IMR-90 (cell line): ENCODE results near the gene TOMM6. TPM values are rescaled to one million over a fixed set of nuclear protein-coding genes. Genes with fewer than 3 reads are reported as not detected.

Source experiments
- ATAC-seq: fragments of 200-7000 bp; cut with Tn5 transposase; 2 replicates; pipeline ENCODE4 v1.9.1; 2020; ENCODE audit warnings: low read depth, mild to moderate bottlenecking, moderate library complexity
- BruUV-seq: library from RNA; stranded (reverse); fragments of 400-500 nt; replicated peaks from 2 replicates; lab custom pipeline; 2021; lab: Mats Ljungman, UMichigan
- CTCF ChIA-PET: fragments of 300-600 bp; formaldehyde crosslinking; extraction: SDS; loops from one replicate; lab custom pipeline; 2021; ENCODE audit warnings: antibody characterized with exemption; lab: Yijun Ruan, JAX
- POLR2A ChIA-PET: fragments of 300-600 bp; sonication (Branson Sonifier 250); formaldehyde crosslinking; loops from one replicate; lab custom pipeline; 2022; ENCODE audit warnings: antibody characterized with exemption; ENCODE audit not compliant: unreplicated experiment; lab: Charles Lee
- DNase-seq: peaks from one replicate; pipeline ENCODE4 v3.0.0; 2013
- H2AFZ ChIP-seq: replicated peaks from 2 replicates; pipeline ENCODE3; 2013; ENCODE audit warnings: low read length, mild to moderate bottlenecking; ENCODE audit not compliant: poor library complexity
- H2AK5ac ChIP-seq: 2 replicates; pipeline ENCODE4 v1.6.1; 2013; ENCODE audit warnings: low read depth, low read length, inconsistent platforms
- H2AK9ac ChIP-seq: replicated peaks from 2 replicates; pipeline ENCODE3; 2013; ENCODE audit warnings: mild to moderate bottlenecking, low read depth, low read length, moderate library complexity; ENCODE audit not compliant: poor library complexity
- H2BK120ac ChIP-seq: 2 replicates; pipeline ENCODE4 v1.6.1; 2013; ENCODE audit warnings: low read depth, low read length, inconsistent platforms
- H2BK15ac ChIP-seq: 3 replicates; pipeline ENCODE4 v1.6.1; 2013; ENCODE audit warnings: low read depth, low read length, inconsistent platforms
- H2BK20ac ChIP-seq: 2 replicates; pipeline ENCODE4 v1.6.1; 2013; ENCODE audit warnings: low read depth, mild to moderate bottlenecking, inconsistent platforms, low read length, moderate library complexity
- H2BK5ac ChIP-seq: 2 replicates; pipeline ENCODE4 v1.6.1; 2013; ENCODE audit warnings: mild to moderate bottlenecking, low read depth, low read length, inconsistent platforms; ENCODE audit not compliant: poor library complexity, severe bottlenecking
- H3K14ac ChIP-seq: replicated peaks from 2 replicates; pipeline ENCODE4 v1.6.1; 2013; ENCODE audit warnings: low read depth, low read length, inconsistent platforms
- H3K18ac ChIP-seq: 2 replicates; pipeline ENCODE4 v1.6.1; 2013; ENCODE audit warnings: low read depth, low read length, control low read depth
- H3K23ac ChIP-seq: 2 replicates; pipeline ENCODE4 v1.6.1; 2013; ENCODE audit warnings: low read depth, low read length, inconsistent platforms
- H3K27ac ChIP-seq: 2 replicates; pipeline ENCODE4 v1.5.1; 2013; ENCODE audit warnings: mild to moderate bottlenecking, control low read depth, low read length; ENCODE audit not compliant: insufficient read depth
- H3K27me3 ChIP-seq: 2 replicates; pipeline ENCODE4 v1.6.1; 2013; ENCODE audit warnings: low read length; ENCODE audit not compliant: control insufficient read depth, insufficient read depth
- H3K36me3 ChIP-seq: 2 replicates; pipeline ENCODE4 v1.6.1; 2013; ENCODE audit warnings: low read length, mixed read lengths; ENCODE audit not compliant: control insufficient read depth, insufficient read depth
- H3K4ac ChIP-seq: 2 replicates; pipeline ENCODE4 v1.6.1; 2013; ENCODE audit warnings: low read depth, low read length, inconsistent platforms
- H3K4me1 ChIP-seq: 2 replicates; pipeline ENCODE4 v1.6.1; 2013; ENCODE audit warnings: low read length, mixed read lengths; ENCODE audit not compliant: control insufficient read depth, insufficient read depth
- H3K4me2 ChIP-seq: 2 replicates; pipeline ENCODE4 v1.6.1; 2013; ENCODE audit warnings: low read depth, mild to moderate bottlenecking, control low read depth, low read length, moderate library complexity
- H3K4me3 ChIP-seq: 2 replicates; pipeline ENCODE4 v1.5.1; 2013; ENCODE audit warnings: low read depth, mild to moderate bottlenecking, control low read depth, low read length, moderate library complexity; ENCODE audit not compliant: insufficient read depth
- H3K56ac ChIP-seq: 2 replicates; pipeline ENCODE4 v1.6.1; 2013; ENCODE audit warnings: low read length, inconsistent platforms; ENCODE audit not compliant: insufficient read depth; ENCODE audit errors: extremely low read depth
- H3K79me1 ChIP-seq, 2 experiments: 2 replicates each; pipeline ENCODE4 v1.6.1; 2013; ENCODE audit warnings: low read length in 2 of 2, inconsistent platforms in 1 of 2, low read depth in 1 of 2
- H3K9ac ChIP-seq: 2 replicates; pipeline ENCODE4 v1.6.1; 2013; ENCODE audit warnings: low read depth, low read length, control low read depth
- H3K9me1 ChIP-seq: 2 replicates; pipeline ENCODE4 v1.6.1; 2013; ENCODE audit warnings: low read length, inconsistent platforms; ENCODE audit not compliant: insufficient read depth
- H3K9me3 ChIP-seq: 2 replicates; pipeline ENCODE4 v1.6.1; 2013; ENCODE audit warnings: low read length; ENCODE audit not compliant: control insufficient read depth, insufficient read depth
- H4K20me1 ChIP-seq: 2 replicates; pipeline ENCODE4 v1.6.1; 2013; ENCODE audit warnings: low read length, inconsistent platforms; ENCODE audit not compliant: insufficient read depth
- H4K5ac ChIP-seq: 2 replicates; pipeline ENCODE4 v1.6.1; 2013; ENCODE audit warnings: mild to moderate bottlenecking, low read depth, low read length, control low read depth
- H4K8ac ChIP-seq, 2 experiments: 2 replicates each; pipeline ENCODE4 v1.6.1; 2013; ENCODE audit warnings: low read depth in 2 of 2, low read length in 2 of 2, control low read depth in 1 of 2, inconsistent platforms in 1 of 2
- H4K91ac ChIP-seq: 2 replicates; pipeline ENCODE4 v1.6.1; 2013; ENCODE audit warnings: low read depth, low read length, inconsistent platforms; ENCODE audit not compliant: insufficient read depth
- CEBPB ChIP-seq: IDR thresholded peaks from 2 replicates; pipeline ENCODE4 v1.6.1; 2012; ENCODE audit warnings: low read depth, low read length, improper control_type of control experiment
- FOS ChIP-seq: fragments of 150-350 bp; IDR thresholded peaks from 2 replicates; pipeline ENCODE4 v1.6.1; 2016; ENCODE audit warnings: low read depth, low read length
- MAFK ChIP-seq: IDR thresholded peaks from 2 replicates; pipeline ENCODE4 v1.6.1; 2012; ENCODE audit warnings: low read depth, low read length, improper control_type of control experiment
- MAZ ChIP-seq: IDR thresholded peaks from 2 replicates; pipeline ENCODE4 v1.6.1; 2012; ENCODE audit warnings: low read depth, mild to moderate bottlenecking, low read length, improper control_type of control experiment, moderate library complexity, borderline replicate concordance
- RCOR1 ChIP-seq: IDR thresholded peaks from 2 replicates; pipeline ENCODE4 v1.6.1; 2012; ENCODE audit warnings: mild to moderate bottlenecking, low read length, improper control_type of control experiment; ENCODE audit not compliant: insufficient replicate concordance
- RFX5 ChIP-seq: IDR thresholded peaks from 2 replicates; pipeline ENCODE4 v1.8.0; 2012; ENCODE audit warnings: low read depth, mild to moderate bottlenecking, low read length, moderate library complexity
- WGBS, 2 experiments: methylation state at CpG; one replicate each; pipeline versions ENCODE4 v1.1.5 to v1.1.7; 2013; ENCODE audit warnings: missing lambda C conversion rate in 2 of 2; ENCODE audit not compliant: insufficient read length in 1 of 2; ENCODE audit errors: extremely low coverage in 2 of 2; 5-methylcytosine and 5-hydroxymethylcytosine counted together
- dilution Hi-C: fragments of 300-500 bp; cut with HindIII; formaldehyde crosslinking; loops from one replicate; pipeline ENCODE4 v1.14.3; 2018; ENCODE audit warnings: low sequenced_read_pairs; ENCODE audit not compliant: unreplicated experiment
- in situ Hi-C: fragments of 300-500 bp; cut with MboI; formaldehyde crosslinking; loops from 3 replicates; pipeline ENCODE4 v1.14.3; 2019; ENCODE audit warnings: low sequenced_read_pairs, inconsistent platforms, mixed read lengths
- intact Hi-C: fragments of 100-400 bp; cut with micrococcal nuclease; formaldehyde crosslinking; loops from 2 replicates; pipeline ENCODE4 v1.10.0; 2022
- polyA plus RNA-seq, 3 experiments: library from polyadenylated mRNA; depleted of rRNA; stranded (reverse); fragments of >200 nt; gene quantifications; 2 replicates each; pipeline ENCODE4 v1.2.3, GENCODE V29; 2012; ENCODE audit warnings: low replicate concordance in 1 of 3
- total RNA-seq: library from RNA; depleted of rRNA; stranded (reverse); fragments of >200 nt; gene quantifications from 2 replicates; pipeline ENCODE4 v1.2.3, GENCODE V29; 2012
- TF ChIP-seq, protein P1 (sequence below): conservative IDR thresholded peaks from 2 replicates; pipeline ENCODE4 v1.5.1; 2012; ENCODE audit warnings: mild to moderate bottlenecking, low read depth, low read length, improper control_type of control experiment

TOMM6 gene
- total and polyA plus RNA-seq, 2 of the 4 experiments (the other 2 are of a cell fraction) = 128 to 227 TPM

GRCh38 chr6:41743406-41744235 lies 43.9 kb upstream of the TOMM6 start:
- dilution Hi-C loops = no loop called here
- H3K4me3 ChIP-seq = no peak overlapping the region
- BruUV-seq = no TSS peak
- peak; percentile 55; the same call in 1 of the 2 replicates for ATAC-seq
- no peaks in the 10 kb centered on the region for H3K79me1 ChIP-seq
- ChIA-PET CTCF (no interaction called here), POLR2A (no interaction called here)
- WGBS, 2 experiments = 90% methylated on average over 4 of the region's 6 CpGs; no CpG with 5 or more reads in 1 of the 2 experiments
- H2AK9ac ChIP-seq = no peak overlapping the region
- no peaks in the 10 kb centered on the region for H3K9me1 ChIP-seq
- peaks cover 12% of the 10 kb centered on the region; the same call in 1 of the 2 replicates for H3K27me3 ChIP-seq
- H3K18ac ChIP-seq = no peak overlapping the region
- in situ Hi-C loops = no loop called here
- no peak for TF ChIP-seq MAFK
- TF ChIP-seq FOS = no peak
- no peak for TF ChIP-seq RCOR1
- TF ChIP-seq CEBPB = no peak
- TF ChIP-seq, protein P1, sequence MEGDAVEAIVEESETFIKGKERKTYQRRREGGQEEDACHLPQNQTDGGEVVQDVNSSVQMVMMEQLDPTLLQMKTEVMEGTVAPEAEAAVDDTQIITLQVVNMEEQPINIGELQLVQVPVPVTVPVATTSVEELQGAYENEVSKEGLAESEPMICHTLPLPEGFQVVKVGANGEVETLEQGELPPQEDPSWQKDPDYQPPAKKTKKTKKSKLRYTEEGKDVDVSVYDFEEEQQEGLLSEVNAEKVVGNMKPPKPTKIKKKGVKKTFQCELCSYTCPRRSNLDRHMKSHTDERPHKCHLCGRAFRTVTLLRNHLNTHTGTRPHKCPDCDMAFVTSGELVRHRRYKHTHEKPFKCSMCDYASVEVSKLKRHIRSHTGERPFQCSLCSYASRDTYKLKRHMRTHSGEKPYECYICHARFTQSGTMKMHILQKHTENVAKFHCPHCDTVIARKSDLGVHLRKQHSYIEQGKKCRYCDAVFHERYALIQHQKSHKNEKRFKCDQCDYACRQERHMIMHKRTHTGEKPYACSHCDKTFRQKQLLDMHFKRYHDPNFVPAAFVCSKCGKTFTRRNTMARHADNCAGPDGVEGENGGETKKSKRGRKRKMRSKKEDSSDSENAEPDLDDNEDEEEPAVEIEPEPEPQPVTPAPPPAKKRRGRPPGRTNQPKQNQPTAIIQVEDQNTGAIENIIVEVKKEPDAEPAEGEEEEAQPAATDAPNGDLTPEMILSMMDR = no peak
- no peak for TF ChIP-seq MAZ
- no peak for TF ChIP-seq RFX5
- no peak overlapping the region for H2BK20ac ChIP-seq
- no peak overlapping the region for H2BK120ac ChIP-seq
- intact Hi-C loops = no loop called here
- no peak overlapping the region for H4K5ac ChIP-seq
- no peak for DNase-seq
- H4K91ac ChIP-seq = no peak overlapping the region
- no peak overlapping the region for H3K4ac ChIP-seq
- no peaks in the 10 kb centered on the region for H3K4me1 ChIP-seq
- H3K9ac ChIP-seq = no peak overlapping the region
- H2AK5ac ChIP-seq = no peak overlapping the region
- H3K36me3 ChIP-seq = no peaks in the 10 kb centered on the region
- no peak overlapping the region for H3K14ac ChIP-seq
- H3K56ac ChIP-seq = no peak overlapping the region
- no peak overlapping the region for H3K27ac ChIP-seq
- no peak overlapping the region for H2AFZ ChIP-seq
- H4K20me1 ChIP-seq = no peaks in the 10 kb centered on the region
- H3K9me3 ChIP-seq = no peaks in the 10 kb centered on the region
- H2BK5ac ChIP-seq = no peak overlapping the region
- H3K4me2 ChIP-seq = no peak overlapping the region
- H4K8ac ChIP-seq = no peak overlapping the region
- H3K23ac ChIP-seq = no peak overlapping the region
- no peak overlapping the region for H2BK15ac ChIP-seq
